ENCODE measurements around the gene OGFR. TPM values are rescaled to one million over a fixed set of nuclear protein-coding genes. Genes with fewer than 3 reads are reported as not detected.

The OGFR gene
- total and polyA plus RNA-seq, 2 donors (not counting 1 experiment from before 2014, with no cell fraction given): 71.7 to 102 TPM

- ATAC-seq (ENCODE audit: low read depth) (no peak), DNase-seq (no peak)
- WGBS (ENCODE audit: insufficient coverage): 89% methylated on average over 4 of the region's 4 CpGs
- H3K9me3 ChIP-seq (ENCODE audit: control extremely low read depth in 1 of 3, control insufficient read depth in 2 of 3, insufficient read depth in 1 of 3, low read length in 2 of 3): peaks cover 0 to 3% (median 0%) of the 10 kb centered on the region in 3 donors
- H3K36me3 ChIP-seq (replicated peaks in 1 of 2; ENCODE audit: control extremely low read depth in 1 of 2, control insufficient read depth in 1 of 2, extremely low read depth in 1 of 2, insufficient read depth in 2 of 2, low read length in 1 of 2): no peaks in the 10 kb centered on the region
- no peaks in the 10 kb centered on the region for H4K20me1 ChIP-seq (ENCODE audit: control insufficient read depth, insufficient read depth, low read length, poor library complexity, severe bottlenecking)
- Mint-ChIP-seq H3K4me1 (no peaks in the 10 kb centered on the region), H3K4me3 (no peak overlapping the region), H3K27ac (no peak overlapping the region), H3K9me3 (ENCODE audit: insufficient read depth) (no peaks in the 10 kb centered on the region), H3K27me3 (peaks cover 7% of the 10 kb centered on the region)
- no peaks in the 10 kb centered on the region for H3K27me3 ChIP-seq (replicated peaks in 1 of 4; ENCODE audit: control extremely low read depth in 1 of 4, control insufficient read depth in 3 of 4, insufficient read depth in 4 of 4, low read length in 3 of 4)
- ChIA-PET POLR2A (no interaction called here), CTCF (no interaction called here)
- no peak overlapping the region for H3K4me2 ChIP-seq (replicated peaks; ENCODE audit: low read depth, low read length, poor library complexity, severe bottlenecking)
- no peak overlapping the region for H3K9ac ChIP-seq (ENCODE audit: low read length)
- no peak overlapping the region for H3K4me3 ChIP-seq (ENCODE audit: control extremely low read depth in 1 of 5, extremely low read depth in 1 of 5, insufficient read depth in 1 of 5, low read depth in 2 of 5, low read length in 4 of 5)
- H3K79me2 ChIP-seq (ENCODE audit: control insufficient read depth, insufficient read depth, low read length): no peaks in the 10 kb centered on the region
- intact Hi-C loops (cut with micrococcal nuclease): no loop called here
- TF ChIP-seq EZH2 (IDR thresholded peaks at IDR 0.05; ENCODE audit: borderline replicate concordance, insufficient read depth, low read depth, low read length, poor library complexity, severe bottlenecking) (no peak), CTCF (IDR thresholded peaks at IDR 0.05) (no peak)
- H3K4me1 ChIP-seq (ENCODE audit: control insufficient read depth in 2 of 2, insufficient read depth in 2 of 2, low read length in 2 of 2): no peaks in the 10 kb centered on the region
- no peak overlapping the region for H2AFZ ChIP-seq (ENCODE audit: insufficient read depth, low read depth, low read length, poor library complexity, severe bottlenecking)
- no peak overlapping the region for H3K27ac ChIP-seq (ENCODE audit: low read length in 2 of 2)
Measured at GRCh38 chr20:62763404-62763803, 41.2 kb upstream of the OGFR start.

GRCh38 chr20:62764156-62764935 lies 40.3 kb upstream of the OGFR start:
- Histone ChIP-seq H3K27me3 (replicated peaks in 1 of 4; ENCODE audit: control extremely low read depth in 1 of 4, control insufficient read depth in 3 of 4, insufficient read depth in 4 of 4, low read length in 3 of 4) (no peaks in the 10 kb centered on the region), H3K79me2 (ENCODE audit: control insufficient read depth, insufficient read depth, low read length) (no peaks in the 10 kb centered on the region), H3K4me2 (replicated peaks; ENCODE audit: low read depth, low read length, poor library complexity, severe bottlenecking) (no peak overlapping the region), H3K4me1 (ENCODE audit: control insufficient read depth in 2 of 2, insufficient read depth in 2 of 2, low read length in 2 of 2) (no peaks in the 10 kb centered on the region), H3K9me3 (ENCODE audit: control extremely low read depth in 1 of 3, control insufficient read depth in 2 of 3, insufficient read depth in 1 of 3, low read length in 2 of 3) (peaks cover 0 to 5% (median 0%) of the 10 kb centered on the region in 3 donors), H2AFZ (ENCODE audit: insufficient read depth, low read depth, low read length, poor library complexity, severe bottlenecking) (no peak overlapping the region), H3K4me3 (ENCODE audit: control extremely low read depth in 1 of 5, extremely low read depth in 1 of 5, insufficient read depth in 1 of 5, low read depth in 2 of 5, low read length in 4 of 5) (no peak overlapping the region), H3K9ac (ENCODE audit: low read length) (no peak overlapping the region), H3K27ac (ENCODE audit: low read length in 2 of 2) (no peak overlapping the region), H3K36me3 (replicated peaks in 1 of 2; ENCODE audit: control extremely low read depth in 1 of 2, control insufficient read depth in 1 of 2, extremely low read depth in 1 of 2, insufficient read depth in 2 of 2, low read length in 1 of 2) (no peaks in the 10 kb centered on the region), H4K20me1 (ENCODE audit: control insufficient read depth, insufficient read depth, low read length, poor library complexity, severe bottlenecking) (no peaks in the 10 kb centered on the region)
- no peak for ATAC-seq (ENCODE audit: low read depth)
- no peak for DNase-seq
- CTCF ChIA-PET: interaction anchor here (1.4 kb wide), 1 partner anchor 265 kb away, joined by 3 read pairs; no protein-coding TSS in a partner anchor
- H3K4me1 Mint-ChIP-seq: no peaks in the 10 kb centered on the region
- POLR2A ChIA-PET: interaction anchor here (1.0 kb wide), 1 partner anchor 30 kb away, joined by 3 read pairs; no protein-coding TSS in a partner anchor
- H3K27me3 Mint-ChIP-seq: peaks cover 6% of the 10 kb centered on the region
- no peak overlapping the region for H3K27ac Mint-ChIP-seq
- TF ChIP-seq CTCF (IDR thresholded peaks at IDR 0.05): no peak
- TF ChIP-seq EZH2 (IDR thresholded peaks at IDR 0.05; ENCODE audit: borderline replicate concordance, insufficient read depth, low read depth, low read length, poor library complexity, severe bottlenecking): no peak
- whole genome bisulfite sequencing (ENCODE audit: insufficient coverage): 91% methylated on average over 23 of the region's 26 CpGs
- H3K4me3 Mint-ChIP-seq: no peak overlapping the region
- H3K9me3 Mint-ChIP-seq (ENCODE audit: insufficient read depth): no peaks in the 10 kb centered on the region
- intact Hi-C loops (cut with micrococcal nuclease): no loop called here

Data from B cell (primary cell).